BJ (cell line): ENCODE measurements around the gene ETFA. TPM values are rescaled to one million over a fixed set of nuclear protein-coding genes. Genes with fewer than 3 reads are reported as not detected.

Source experiments
- CTCF ChIA-PET: fragments of 350-600 bp; formaldehyde crosslinking; extraction: SDS; loops from one replicate; lab custom pipeline; 2021; ENCODE audit warnings: antibody characterized with exemption, inconsistent platforms; lab: Yijun Ruan, JAX
- POLR2A ChIA-PET: fragments of 300-600 bp; sonication (Branson Sonifier 250); formaldehyde crosslinking; extraction: SDS; loops from one replicate; lab custom pipeline; 2021; ENCODE audit warnings: antibody characterized with exemption; lab: Charles Lee
- DNase-seq: peaks from one replicate; pipeline ENCODE4 v3.0.0-alpha.2; 2011; ENCODE audit warnings: low read depth
- H3K27me3 ChIP-seq: 2 replicates; pipeline ENCODE4 v1.6.0; 2011; ENCODE audit warnings: low read length; ENCODE audit not compliant: control insufficient read depth, insufficient read depth
- H3K36me3 ChIP-seq: 2 replicates; pipeline ENCODE4 v1.5.1; 2011; ENCODE audit warnings: low read length; ENCODE audit not compliant: control insufficient read depth, insufficient read depth
- H3K4me3 ChIP-seq: 2 replicates; pipeline ENCODE4 v1.5.1; 2011; ENCODE audit warnings: low read depth, mild to moderate bottlenecking, control low read depth, low read length
- polyA plus RNA-seq: library from polyadenylated mRNA; depleted of rRNA; stranded (reverse); fragments of >200 nt; gene quantifications from 2 replicates; pipeline ENCODE4 v1.2.3, GENCODE V29; 2011
- TF ChIP-seq, protein P1 (sequence below): IDR thresholded peaks from 2 replicates; pipeline ENCODE4 v1.5.1; 2011; ENCODE audit warnings: low read depth, mild to moderate bottlenecking, control low read depth, inconsistent platforms, low read length, moderate library complexity; ENCODE audit not compliant: insufficient read depth

The ETFA gene
- polyA plus RNA-seq, 1 experiment, result 113 TPM

DNA sequence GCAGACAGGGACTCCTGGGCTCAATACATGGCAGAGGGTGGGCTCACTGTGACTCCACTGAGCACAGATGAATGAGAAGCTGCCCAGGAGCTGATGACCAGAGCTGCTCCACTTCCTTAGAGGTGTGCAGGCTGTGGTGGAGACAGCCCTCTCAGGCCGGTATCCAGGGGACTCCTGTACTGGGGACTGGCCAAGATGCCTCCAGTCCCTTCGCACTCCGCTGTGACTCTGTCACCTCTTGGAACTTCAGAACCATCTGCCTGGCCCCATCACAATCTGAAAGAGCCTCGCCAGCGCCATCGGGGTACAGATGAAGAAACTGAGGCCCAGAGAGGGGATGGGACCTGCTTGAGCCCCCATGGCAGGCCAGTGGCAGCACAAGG is 111.2 kb downstream of the ETFA start:
- H3K27me3 ChIP-seq, result no peaks in the 10 kb centered on the region
- DNase-seq, result no peak
- no peaks in the 10 kb centered on the region; the same call in 1 of the 2 replicates for H3K36me3 ChIP-seq
- H3K4me3 ChIP-seq, result no peak overlapping the region
- ChIA-PET POLR2A (no interaction called here), CTCF (interaction anchor here (0.8 to 2.1 kb wide), 5 partner anchors 9 to 643 kb away, joined by 3 to 7 read pairs (median 4); no protein-coding TSS in a partner anchor)
- TF ChIP-seq, protein P1, sequence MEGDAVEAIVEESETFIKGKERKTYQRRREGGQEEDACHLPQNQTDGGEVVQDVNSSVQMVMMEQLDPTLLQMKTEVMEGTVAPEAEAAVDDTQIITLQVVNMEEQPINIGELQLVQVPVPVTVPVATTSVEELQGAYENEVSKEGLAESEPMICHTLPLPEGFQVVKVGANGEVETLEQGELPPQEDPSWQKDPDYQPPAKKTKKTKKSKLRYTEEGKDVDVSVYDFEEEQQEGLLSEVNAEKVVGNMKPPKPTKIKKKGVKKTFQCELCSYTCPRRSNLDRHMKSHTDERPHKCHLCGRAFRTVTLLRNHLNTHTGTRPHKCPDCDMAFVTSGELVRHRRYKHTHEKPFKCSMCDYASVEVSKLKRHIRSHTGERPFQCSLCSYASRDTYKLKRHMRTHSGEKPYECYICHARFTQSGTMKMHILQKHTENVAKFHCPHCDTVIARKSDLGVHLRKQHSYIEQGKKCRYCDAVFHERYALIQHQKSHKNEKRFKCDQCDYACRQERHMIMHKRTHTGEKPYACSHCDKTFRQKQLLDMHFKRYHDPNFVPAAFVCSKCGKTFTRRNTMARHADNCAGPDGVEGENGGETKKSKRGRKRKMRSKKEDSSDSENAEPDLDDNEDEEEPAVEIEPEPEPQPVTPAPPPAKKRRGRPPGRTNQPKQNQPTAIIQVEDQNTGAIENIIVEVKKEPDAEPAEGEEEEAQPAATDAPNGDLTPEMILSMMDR, result no peak

DNA sequence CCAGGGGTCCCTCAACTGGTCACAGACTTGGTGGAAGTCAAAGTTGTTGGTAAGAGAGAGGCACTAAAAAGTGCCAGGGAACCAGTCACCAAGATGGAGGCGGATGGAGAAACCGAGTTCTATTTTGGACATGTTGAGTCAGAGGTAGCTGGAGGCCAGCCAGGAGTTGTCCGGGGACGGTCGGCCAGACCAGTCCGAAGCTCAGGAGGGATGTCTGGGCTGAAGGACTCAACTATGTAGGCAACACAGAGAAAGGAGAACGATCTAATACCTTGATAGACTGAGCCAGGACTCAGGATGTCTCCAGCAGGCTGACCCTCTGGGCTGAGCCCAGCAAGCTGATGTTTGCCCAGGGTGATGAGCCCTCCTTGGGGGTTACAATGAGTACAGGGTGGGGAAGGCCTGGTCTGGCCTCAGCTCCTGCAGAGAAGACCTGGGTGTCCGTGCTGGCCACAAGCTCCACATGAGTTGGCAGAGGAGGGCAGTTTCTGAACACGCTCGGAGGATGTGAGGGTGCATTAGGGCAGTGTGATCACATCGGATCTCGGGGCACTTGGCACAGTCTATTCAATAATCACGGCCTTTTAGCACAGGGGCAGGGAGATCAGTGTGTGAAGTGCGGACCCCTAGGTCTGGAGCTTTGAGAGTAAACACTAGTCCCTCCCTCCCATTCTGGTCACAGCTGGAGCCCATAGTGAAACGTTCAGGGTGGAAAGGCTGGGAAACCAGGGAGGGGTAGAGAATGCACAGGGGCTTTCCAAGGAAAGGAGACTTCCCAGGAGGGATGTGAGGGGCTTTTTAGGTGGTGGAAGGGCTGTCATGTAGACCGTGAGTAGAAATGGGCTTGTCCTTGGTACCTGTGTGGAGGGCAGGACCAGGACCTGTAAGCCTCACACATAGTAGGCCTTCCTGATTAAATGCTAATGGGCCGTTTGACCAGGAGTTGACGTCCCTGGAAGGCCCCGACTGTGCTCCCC is 111.9 kb downstream of the ETFA start:
- CTCF ChIA-PET, result interaction anchor here (0.7 to 1.9 kb wide), 5 partner anchors 9 to 644 kb away, joined by 3 to 7 read pairs (median 4); no protein-coding TSS in a partner anchor
- POLR2A ChIA-PET, result no interaction called here
- no peak for DNase-seq
- H3K4me3 ChIP-seq, result no peak overlapping the region
- no peaks in the 10 kb centered on the region for H3K27me3 ChIP-seq
- TF ChIP-seq, protein P1, result no peak
- no peaks in the 10 kb centered on the region; the same call in 1 of the 2 replicates for H3K36me3 ChIP-seq

GRCh38 chr15:76198456-76199105 is 112.7 kb downstream of the ETFA start:
- no peak for DNase-seq
- Histone ChIP-seq H3K36me3 (no peaks in the 10 kb centered on the region), H3K4me3 (no peak overlapping the region), H3K27me3 (no peaks in the 10 kb centered on the region)
- ChIA-PET CTCF (interaction anchor here (1.6 to 1.9 kb wide), 2 partner anchors 8 to 37 kb away, joined by 4 to 7 read pairs; no protein-coding TSS in a partner anchor), POLR2A (no interaction called here)
- TF ChIP-seq, protein P1, result no peak

DNA sequence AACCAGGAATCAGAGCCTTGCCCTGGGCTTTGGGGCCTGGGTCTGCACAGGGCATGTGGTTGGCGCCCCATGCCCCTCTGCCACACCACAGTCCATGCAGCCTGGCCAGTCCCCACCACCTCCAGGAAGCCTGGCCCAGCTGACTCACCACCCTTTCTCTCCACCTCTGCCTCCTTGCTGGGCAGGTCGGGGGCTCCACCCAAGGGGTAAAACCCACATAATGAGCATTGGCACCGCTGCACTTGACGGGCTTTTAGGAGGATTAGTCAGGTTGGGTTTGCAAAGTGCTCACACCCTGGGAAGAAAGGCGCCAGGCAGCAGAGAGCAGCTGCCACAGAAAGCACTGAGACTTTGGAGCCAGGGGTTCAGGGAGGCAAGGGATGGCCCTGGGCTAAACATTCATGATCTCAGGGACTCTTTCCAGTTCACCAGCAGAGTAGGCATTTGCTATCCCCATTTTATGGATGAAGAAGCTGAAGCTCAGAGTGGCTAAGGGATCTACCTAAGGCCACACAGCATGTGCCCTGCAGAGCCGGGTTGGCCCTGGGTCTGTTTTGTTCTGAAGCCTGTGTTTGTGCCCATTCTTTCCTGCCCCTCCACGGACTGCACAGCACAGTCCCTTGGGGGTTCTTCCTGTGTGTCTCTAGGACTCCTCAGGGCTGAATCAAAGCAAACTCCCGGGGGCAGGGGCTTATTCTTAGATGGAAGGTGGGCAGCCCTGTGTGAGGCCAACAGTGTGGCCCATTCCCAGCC is 113.4 kb downstream of the ETFA start:
- Histone ChIP-seq H3K4me3 (no peak overlapping the region), H3K27me3 (no peaks in the 10 kb centered on the region), H3K36me3 (no peaks in the 10 kb centered on the region)
- ChIA-PET CTCF (interaction anchor here (1.4 to 2.4 kb wide), 3 partner anchors 38 to 50 kb away, joined by 3 to 7 read pairs (median 4); no protein-coding TSS in a partner anchor), POLR2A (no interaction called here)
- DNase-seq, result no peak
- TF ChIP-seq, protein P1, result no peak
